Measurements from ENCODE around the gene POLA2.

POLA2 gene

DNA sequence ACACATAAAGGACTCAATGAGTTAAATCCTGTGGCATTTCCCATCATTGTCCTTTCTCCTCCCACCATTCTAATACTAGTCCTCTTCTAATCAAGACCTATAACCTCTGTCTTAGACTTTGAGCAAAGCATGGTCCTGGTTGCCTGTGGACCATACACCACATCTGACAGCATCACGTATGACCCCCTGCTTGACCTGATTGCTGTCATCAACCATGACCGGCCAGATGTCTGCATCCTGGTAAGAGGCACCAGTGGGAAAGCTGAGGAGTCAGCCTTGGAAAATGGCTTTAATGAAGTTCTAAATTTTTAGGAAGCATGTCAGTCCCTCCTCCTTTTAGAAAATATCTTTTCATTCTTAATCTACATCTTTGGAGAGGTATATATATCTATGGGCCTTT is 25.8 kb downstream of the POLA2 start:
- no peak for DNase-seq (ENCODE audit: low spot score)

DNA sequence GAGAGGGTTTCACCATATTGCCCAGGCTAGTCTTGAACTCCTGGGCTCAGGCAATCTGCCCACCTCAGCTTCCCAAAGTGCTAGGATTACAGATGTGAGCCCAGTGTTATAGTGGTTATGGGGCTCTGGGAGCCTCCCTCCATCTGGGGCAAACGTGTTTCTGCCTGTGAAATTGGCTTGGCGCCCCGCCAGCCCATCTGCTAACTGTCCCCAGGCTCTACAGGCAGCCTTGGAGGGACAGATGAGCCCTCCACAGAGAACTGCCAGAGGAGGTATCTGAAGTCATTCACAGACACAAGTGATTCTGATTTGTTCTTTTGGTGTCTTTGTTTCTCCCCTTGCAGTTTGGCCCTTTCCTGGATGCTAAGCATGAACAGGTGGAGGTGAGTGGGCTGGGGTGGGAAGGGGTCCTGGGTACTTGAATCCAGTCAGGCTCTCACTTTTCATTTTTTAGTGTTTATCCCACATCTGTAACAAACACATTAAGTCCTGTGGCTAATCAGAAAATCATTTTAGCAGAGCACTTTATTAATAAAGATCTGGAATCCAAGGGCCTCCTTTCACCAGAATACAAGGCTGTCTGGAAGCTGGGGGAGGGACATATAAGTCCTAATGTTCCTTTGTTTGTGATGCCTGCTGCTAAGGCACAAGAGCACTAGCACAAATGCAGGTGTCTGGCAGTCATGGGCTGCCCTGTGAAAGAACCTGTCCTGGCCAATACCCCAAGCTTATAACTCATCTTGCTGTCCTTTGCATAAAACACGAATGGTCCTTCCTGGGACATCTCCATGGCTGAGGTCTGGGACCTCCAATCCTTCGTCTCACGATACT is 27.2 kb downstream of the POLA2 start:
- no peak for DNase-seq (ENCODE audit: low spot score)

DNA sequence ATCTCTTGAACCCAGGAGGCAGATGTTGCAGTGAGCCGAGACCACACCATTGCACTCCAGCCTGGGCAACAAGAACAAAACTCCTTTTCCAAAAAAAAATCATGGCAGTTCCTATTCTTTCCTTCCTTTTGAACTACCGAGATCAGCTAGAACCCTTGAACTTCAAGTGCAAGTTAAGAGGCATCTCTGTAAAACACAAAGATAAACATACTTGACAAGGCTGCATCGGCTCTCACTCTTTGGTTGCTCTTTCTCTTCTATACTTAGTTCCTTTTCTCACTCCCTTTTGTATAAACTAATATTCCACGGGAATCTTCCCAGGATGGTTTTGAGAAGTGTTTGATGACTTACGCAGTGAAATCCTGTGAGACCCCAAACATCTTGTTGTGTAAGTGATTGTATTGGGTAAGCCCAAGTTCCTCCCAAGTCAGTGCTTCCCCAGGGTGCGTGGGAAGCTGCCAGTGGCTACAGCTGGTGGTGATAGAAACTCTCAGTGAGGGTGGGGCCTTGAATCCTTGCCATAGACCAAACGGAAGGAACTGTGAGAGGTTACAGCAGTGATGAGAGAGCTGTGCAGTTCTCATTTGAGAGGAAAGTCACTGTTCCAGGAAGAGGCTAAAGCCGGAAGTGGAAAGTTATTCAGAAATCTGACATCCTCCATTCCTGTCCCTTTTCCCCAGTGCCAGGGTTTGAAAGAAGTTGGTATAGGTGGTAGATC is 28.8 kb downstream of the POLA2 start:
- DNase-seq (ENCODE audit: low spot score), result no peak

DNA sequence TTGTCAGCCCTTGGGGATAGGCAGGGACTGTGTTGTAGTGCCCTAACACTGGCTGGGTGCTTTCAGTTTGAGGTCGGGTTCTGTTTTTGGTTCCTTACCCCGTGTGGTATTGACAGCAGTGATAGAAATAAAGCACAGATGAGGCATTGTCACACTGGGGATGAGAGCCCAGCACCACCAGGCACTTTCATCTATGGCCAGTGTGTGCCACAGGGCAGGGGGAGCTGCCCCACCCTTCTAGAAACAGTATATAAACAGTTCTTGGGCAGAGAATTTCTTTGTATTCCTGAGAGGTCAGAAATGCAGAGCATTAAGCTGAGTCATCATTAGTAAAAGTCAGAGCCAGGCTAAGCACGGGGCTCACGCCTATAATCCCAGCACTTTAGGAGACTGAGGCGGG is 29.9 kb downstream of the POLA2 start:
- DNase-seq (ENCODE audit: low spot score), result no peak

DNA sequence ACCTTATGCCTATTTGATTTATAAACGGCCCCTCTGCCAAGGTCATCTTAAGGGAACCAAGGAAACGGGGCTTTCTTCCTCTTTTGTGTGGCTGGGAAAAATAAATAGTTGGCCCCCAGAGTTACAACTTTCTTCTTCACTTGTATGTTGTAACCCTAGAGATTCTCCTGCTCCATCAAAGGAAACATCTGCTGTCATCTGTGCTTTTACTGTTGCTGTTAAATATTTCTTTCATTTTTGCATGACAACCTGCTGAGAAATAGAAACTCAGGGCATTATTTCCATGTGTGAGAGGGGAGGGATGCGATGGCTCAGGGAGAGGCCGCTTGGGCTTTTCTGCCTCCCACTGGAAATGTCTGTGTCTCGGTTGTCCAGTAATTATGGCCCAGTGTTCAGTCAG is 31.1 kb downstream of the POLA2 start:
- DNase-seq (ENCODE audit: low spot score), result no peak

DNA sequence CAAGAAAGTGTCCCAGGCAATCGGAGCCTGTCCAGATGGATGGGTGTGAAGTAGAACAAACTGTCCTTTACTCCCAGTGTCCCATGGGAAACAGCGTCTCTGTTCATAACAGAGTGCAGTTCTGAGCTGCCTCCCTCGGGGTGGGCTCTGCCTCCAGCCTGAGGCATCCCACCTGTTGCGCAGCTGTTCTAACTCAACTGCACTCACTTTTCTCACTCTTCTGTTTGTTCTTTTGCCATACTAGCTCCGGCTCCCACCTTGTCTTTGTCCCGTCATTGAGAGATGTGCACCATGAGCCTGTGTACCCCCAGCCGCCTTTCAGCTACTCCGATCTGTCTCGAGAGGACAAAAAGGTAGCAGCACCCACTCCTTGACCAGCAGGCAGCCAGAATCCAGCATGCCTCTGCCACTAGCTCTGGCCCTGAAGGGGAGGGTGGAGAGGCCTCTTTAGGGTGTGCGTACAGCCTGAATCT is 32.2 kb downstream of the POLA2 start:
- no peak for DNase-seq (ENCODE audit: low spot score)

DNA sequence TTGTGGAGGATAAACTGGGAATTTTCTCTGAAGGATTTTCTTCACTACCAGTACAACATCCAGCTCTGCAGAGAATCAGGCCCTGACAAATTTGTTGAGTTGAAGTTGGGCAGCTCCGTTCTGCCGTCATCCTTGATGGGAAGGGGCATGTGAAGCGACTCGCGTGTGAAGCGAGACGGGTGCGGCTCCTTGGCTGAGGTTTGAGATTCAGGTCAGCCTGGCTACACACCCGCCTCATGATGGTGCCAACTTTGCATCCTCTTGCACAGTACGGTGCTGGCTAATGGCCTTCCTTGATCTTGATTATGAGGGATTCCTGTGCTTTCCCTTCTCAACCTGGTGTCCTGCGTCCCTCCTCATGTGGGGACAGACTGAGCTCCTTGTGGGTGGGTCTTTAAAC is 33.2 kb downstream of the POLA2 start:
- no peak for DNase-seq (ENCODE audit: low spot score)

DNA sequence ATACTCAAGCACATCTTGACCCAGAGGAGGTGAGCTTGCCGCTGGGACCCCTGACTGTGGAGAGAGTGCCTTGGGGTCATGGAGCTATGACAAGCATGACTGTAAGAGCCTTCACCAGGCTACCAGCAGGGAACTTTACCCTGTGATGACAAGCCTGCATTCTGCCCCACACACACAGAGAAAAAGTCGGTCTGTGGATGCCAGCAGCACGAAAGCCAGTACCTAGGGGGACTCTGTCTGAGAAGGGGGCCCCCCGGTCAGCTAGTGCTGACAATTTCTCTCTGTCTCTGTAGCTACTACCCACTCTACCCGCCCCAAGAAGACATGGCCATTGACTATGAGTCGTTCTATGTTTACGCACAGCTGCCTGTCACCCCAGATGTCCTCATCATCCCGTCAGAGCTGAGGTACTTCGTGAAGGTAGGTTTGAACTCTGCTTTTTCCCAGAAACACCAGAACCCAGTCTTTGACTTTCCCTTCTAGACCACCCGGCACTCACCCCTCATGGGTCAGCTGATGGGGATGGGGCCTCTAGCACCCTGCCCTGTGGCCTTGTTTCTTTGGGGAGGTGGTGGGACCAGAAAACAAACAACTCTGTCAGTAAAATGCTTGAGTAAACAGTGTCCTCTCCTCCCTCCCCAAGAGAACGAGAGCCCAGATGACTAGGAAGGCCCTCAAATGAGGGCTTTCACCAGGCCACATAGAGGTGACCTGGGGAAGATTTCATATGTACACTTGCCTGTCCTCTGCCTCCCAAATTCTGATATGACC is 34.0 kb downstream of the POLA2 start:
- DNase-seq (ENCODE audit: low spot score), result no peak

DNA sequence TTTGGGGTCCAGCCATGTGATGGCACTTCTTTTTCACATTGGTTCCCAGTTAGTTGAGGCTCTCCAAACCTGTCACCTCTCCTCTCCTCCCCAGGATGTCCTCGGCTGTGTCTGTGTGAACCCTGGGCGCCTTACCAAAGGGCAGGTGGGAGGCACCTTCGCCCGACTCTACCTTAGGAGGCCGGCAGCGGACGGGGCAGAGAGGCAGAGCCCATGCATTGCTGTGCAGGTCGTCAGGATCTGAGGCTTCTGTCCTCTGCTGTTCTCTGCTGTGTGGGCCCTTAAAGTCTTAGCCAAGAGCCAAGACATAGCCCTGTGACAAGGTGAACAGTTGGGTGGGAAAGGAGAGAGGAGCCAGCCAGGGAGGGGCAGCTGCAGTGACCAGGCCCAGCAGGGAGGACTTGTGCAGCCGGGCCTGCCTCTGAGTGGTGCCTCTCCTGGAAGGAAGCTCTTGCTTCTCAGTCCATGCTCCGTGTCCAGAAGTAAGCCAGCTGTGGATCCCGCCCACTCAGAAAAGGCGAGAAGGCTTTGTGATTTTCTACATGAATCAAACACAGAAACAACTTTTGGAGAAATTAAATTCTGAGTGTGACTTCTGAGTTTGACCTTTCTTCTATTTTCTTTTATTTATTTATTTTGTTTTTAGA is 35.4 kb downstream of the POLA2 start:
- no peak for DNase-seq (ENCODE audit: low spot score)

DNA sequence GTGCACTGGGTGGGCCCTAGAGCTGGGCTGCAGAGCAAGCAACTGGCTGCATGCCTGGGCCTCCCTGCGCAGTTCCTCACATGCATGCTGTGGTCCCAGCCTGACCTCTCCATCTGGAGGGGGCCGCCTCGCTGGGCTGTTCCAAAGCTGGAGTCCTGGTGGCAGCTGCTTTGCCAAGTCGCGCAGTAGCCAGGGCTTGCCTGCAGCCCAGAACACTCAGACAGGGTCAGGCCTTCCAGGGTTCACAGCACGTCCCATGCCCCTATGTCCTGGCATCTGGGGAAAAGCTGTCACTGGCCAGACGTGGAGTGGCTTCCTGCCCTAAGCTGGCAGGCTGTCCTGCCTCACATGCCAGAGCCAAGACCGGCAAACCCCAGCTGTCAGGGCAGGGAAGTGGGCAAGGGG is 36.4 kb downstream of the POLA2 start:
- DNase-seq (ENCODE audit: low spot score), result no peak

DNA sequence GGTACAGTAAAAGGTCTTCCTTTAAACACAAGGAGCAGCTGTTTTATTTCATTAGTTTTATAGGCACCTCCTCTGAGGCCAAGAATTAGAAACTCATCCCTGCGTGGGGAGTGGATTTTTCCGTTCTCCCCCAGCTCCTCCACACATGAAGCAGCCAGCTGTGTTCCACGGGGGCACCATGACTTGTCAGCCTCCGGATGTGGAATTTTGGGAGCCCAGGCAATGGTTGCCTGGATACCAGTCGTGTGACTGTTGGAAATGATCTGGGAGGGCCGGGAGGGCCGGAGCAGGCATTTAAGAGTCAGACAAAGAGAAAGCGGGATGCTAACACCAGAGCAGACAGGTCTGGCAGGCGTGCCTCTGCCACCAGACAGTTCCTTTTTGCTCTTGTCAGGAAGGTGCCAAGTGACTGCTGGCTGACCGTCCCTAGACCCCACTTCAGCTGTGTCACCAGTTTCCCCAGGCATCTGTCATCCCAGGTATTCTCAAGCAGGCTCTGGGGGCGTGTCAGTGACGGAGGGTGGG is 37.0 kb downstream of the POLA2 start:
- DNase-seq (ENCODE audit: low spot score), result no peak

DNA sequence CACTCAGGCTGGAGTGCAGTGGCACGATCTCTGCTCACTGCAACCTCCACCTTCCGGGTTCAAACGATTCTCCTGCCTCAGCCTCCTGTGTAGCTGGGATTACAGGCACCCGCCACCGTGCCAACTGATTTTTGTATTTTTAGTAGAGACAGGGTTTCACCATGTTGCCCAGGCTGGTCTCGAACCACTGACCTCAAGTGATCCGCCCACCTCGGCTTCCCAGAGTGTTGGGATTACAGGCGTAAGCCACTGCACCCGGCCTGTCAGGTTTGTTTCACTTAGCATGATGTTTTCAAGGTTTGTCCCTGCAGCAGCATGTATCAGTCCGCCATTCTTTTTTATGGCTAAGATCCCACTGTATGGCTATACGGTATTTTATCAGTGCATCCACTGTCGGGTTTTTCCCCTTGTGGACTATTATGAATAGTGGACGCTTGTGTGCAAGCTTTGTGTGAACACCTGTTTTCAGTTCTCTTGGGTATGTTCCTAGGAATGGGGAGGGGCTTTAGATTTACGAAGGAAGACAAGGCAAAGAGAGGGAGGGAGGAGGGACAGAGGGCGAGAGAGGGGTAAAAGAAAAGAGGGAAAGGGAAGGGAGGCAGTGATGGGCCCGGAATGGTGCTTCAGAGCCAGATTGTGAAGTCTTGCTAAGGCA is 39.0 kb downstream of the POLA2 start:
- DNase-seq (ENCODE audit: low spot score), result no peak

DNA sequence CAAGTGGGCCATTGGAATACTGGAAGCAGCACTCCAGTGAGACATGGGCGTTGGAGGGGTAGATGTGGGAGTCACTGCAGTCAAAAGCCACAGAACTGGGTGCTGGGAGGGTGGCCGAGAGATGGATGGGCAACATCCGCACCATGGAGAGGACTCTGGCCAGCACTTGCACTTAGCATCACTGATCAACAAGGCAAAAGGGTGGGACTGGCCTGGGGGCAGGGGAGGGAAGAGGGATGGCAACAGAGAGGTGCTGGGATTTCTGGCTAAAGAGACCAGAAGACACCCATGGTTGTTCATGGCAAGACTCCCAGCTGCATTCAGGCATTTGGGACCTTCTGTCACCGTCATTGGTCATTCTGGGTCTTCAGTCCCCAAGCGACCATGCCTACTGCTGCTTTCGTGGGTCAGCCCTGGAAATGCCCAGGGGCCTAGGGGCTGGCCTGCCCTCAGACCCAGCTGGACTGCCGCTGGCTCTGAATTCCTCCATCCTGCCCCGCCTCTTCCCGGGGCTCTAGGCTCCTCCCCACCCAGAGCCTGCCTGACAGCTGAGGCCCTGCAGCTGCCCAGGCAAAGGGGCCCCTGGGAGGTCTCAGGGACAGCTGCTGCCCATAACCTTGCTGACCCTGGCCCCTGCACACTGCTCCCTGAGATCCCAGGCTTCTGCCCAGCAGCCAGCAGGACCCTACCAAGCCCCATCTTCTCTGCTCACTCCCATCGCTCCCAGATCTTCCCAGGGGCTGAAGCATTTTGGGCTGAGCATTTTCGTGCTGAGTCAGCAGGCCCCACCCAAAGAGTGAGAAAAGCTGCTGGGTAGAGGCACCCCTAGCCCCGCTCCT is 39.9 kb downstream of the POLA2 start:
- no peak for DNase-seq (ENCODE audit: low spot score)

DNA sequence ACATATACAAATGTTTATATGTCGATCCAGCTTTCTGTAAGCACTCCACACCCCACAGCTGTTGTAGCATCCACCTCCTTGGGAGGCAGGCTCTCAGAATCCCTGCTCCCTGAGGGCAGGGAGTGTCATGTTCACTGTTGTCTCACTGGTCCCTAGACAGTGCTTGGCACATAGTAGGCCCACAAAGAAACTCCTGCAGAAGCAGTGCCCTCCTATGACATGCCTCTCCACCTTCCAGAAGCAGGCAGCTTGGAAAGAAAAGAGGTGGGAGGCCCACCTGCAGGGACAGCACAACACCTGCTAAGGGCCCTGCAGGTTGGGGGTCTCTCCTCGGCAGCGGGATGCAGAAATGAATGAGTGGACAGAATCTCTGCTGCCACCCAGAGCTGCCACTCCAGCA is 41.8 kb downstream of the POLA2 start:
- no peak for DNase-seq (ENCODE audit: low spot score)

DNA sequence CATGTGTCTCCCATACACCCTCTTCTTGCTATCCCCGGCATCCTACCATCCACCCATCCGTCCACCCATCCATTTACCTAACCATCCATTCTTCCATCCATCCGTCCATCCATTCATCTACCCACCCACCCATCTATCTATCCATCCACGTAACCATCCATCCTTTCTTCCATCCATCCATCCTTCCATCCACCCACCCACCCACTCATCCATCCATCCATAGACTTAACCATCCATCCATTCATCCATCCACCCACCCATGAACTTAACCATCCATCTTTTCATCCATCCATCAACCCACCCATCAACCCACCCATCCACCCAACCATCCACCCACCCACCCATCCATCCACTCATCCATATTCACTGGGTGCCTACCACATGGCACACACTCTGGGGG is 42.3 kb downstream of the POLA2 start:
- no peak for DNase-seq (ENCODE audit: low spot score)

DNA sequence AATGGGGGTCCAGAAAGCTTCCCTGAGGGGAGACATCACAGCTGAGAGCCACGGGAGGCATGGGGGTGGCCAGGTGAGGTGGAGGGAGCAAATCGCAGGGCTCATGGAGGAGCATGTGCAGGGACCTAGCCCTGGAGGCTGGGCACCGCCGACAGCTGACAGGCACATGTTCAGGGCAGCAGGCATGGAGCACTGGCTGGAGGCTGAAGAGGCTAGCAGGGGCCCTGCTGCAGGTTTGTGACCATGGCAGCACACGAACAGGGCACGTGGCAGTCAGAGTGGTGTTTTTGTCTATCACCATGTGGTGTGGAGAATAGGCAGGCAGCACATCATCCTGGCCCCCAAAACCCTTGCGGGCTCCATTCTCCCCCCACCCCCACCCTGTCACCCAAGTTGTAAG is 42.9 kb downstream of the POLA2 start:
- no peak for DNase-seq (ENCODE audit: low spot score)

DNA sequence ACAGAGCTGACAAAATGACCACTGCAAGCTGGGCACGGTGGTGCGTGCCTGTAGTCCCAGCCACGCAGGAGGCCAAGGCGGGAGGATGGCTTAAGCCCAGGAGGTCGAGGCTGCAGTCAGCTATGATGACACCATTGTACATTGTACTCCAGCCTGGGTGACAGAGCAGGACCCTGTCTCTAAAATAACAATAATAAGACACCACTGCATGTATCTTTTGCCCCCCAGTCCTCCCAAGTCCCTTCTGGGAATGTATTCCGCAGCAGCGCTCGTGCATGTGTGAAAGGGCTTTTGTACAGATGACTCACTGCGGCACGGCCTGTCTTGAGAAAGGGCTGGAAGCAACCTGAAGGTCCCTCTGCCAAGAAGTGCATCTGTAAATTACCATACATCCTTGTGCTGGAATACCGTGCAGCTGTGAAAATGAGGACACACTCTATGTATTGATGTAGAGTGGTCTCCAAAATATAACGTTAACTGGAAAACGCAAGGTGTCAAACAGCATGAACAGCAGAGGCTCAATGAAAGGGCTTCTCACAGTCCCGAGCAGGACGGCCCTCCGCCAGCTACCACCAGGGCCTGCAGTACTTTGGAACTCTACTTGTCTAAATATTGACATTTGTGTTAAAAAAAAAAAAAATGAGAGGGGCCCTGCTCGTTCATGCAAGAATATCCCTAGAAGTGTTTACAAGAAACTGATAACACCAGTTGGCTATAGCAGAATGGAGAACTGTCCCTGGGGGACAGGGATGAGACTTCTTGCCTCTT is 43.9 kb downstream of the POLA2 start:
- no peak for DNase-seq (ENCODE audit: low spot score)

DNA sequence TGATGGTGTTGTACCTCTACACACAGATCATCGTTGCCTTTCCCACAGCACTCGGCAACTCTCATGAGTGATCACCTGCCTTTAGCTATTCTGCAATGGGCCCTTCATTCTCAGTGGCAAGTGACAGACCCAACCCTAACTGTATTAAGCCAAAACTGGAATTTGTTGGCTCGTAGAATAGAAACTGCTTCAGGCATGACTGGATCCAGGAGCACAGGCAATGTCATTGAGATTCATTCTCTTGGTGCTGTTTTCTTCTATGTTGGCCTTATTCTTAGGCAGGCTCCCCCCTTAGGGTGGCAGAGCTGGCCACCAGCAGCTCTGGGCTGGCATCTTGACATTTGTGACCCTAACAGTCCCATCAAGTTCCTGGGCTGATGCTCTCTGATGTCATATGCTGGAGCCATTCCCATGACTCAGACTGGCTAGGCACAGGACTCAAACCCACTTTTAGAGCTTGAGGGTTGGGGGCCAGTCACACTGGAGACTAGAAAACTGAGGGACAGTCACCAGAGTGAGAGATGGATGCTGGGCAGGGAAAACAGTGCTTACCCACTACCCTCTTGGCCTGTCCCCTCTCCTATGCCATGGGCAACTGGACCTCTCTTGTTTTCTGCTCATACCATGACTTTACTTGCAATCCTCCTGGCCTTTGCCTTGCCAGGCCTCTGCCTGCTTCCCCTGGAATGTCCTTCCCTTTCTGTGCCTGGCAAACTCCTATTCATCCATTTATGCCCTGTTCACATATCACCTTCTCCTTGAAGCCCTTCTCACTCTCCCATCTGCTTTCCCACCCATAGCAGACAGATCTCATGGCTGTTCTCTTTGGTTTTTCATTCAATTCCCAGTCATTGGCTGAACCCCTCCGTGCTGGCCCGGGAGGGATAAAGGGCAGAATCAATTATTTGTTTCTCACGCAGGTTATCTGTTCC is 45.8 kb downstream of the POLA2 start:
- no peak for DNase-seq (ENCODE audit: low spot score)

All from germinal center (tissue), 1 donor.